SK-N-SH treated with all-trans-retinoic acid at 6 μM for 48 hours (cell line): Measurements from ENCODE around the gene TESK1.

ENCODE experiments used
- ATAC-seq: fragments of 200-7000 bp; cut with Tn5 transposase; 3 replicates; pipeline ENCODE4 v1.9.1; 2020; ENCODE audit warnings: mild to moderate bottlenecking, moderate library complexity
- ARNTL ChIP-seq: fragments of 450-650 bp; formaldehyde crosslinking; IDR thresholded peaks from 2 replicates; pipeline ENCODE4 v1.5.0; 2020; ENCODE audit warnings: low read depth, mild to moderate bottlenecking, moderate library complexity, borderline replicate concordance
- CREB5 ChIP-seq: fragments of 250-450 bp; sonication (Bioruptor Pico); IDR thresholded peaks from 2 replicates; pipeline ENCODE4 v1.5.1; 2020; ENCODE audit warnings: low read depth, mild to moderate bottlenecking, moderate library complexity
- CSDC2 ChIP-seq: fragments of 250-450 bp; sonication (Bioruptor Pico); IDR thresholded peaks from 2 replicates; pipeline ENCODE4 v1.5.0; 2020; ENCODE audit warnings: mild to moderate bottlenecking, moderate library complexity
- CSRNP3 ChIP-seq: fragments of 250-450 bp; sonication (Bioruptor Pico); IDR thresholded peaks from 2 replicates; pipeline ENCODE4 v1.5.1; 2021; ENCODE audit warnings: mild to moderate bottlenecking, moderate library complexity
- ESRRG ChIP-seq: fragments of 250-450 bp; sonication (Bioruptor Pico); IDR thresholded peaks from 2 replicates; pipeline ENCODE4 v1.6.1; 2021; ENCODE audit warnings: mild to moderate bottlenecking
- GLIS3 ChIP-seq: fragments of 250-450 bp; sonication (Bioruptor Pico); IDR thresholded peaks from 2 replicates; pipeline ENCODE4 v1.5.0; 2020; ENCODE audit warnings: mild to moderate bottlenecking, moderate library complexity
- ISL1 ChIP-seq: fragments of 250-450 bp; sonication (Bioruptor Pico); IDR thresholded peaks from 2 replicates; pipeline ENCODE4 v2.1.2; 2022; ENCODE audit warnings: mild to moderate bottlenecking, moderate library complexity
- OSR1 ChIP-seq: fragments of 250-450 bp; sonication (Bioruptor Pico); IDR thresholded peaks from 2 replicates; pipeline ENCODE4 v1.8.0; 2022; ENCODE audit warnings: moderate library complexity, mild to moderate bottlenecking, inconsistent platforms
- PATZ1 ChIP-seq: fragments of 250-450 bp; sonication (Bioruptor Pico); IDR thresholded peaks from 2 replicates; pipeline ENCODE4 v1.8.0; 2020; ENCODE audit warnings: mild to moderate bottlenecking, moderate library complexity, borderline replicate concordance
- POU6F1 ChIP-seq: fragments of 250-450 bp; sonication (Bioruptor Pico); IDR thresholded peaks from 2 replicates; pipeline ENCODE4 v1.8.0; 2021; ENCODE audit warnings: low read depth, mild to moderate bottlenecking, moderate library complexity, borderline replicate concordance
- PPARA ChIP-seq: fragments of 250-450 bp; sonication (Bioruptor Pico); IDR thresholded peaks from 2 replicates; pipeline ENCODE4 v1.5.0; 2020; ENCODE audit warnings: mild to moderate bottlenecking, borderline replicate concordance
- TCF4 ChIP-seq: fragments of 250-450 bp; sonication (Bioruptor Pico); IDR thresholded peaks from 2 replicates; pipeline ENCODE4 v1.8.0; 2021; ENCODE audit warnings: mild to moderate bottlenecking, moderate library complexity, borderline replicate concordance
- TOX ChIP-seq: fragments of 250-450 bp; sonication (Bioruptor Pico); IDR thresholded peaks from 2 replicates; pipeline ENCODE4 v1.8.0; 2021; ENCODE audit warnings: mild to moderate bottlenecking, moderate library complexity, borderline replicate concordance
- TSHZ2 ChIP-seq: fragments of 250-450 bp; sonication (Bioruptor Pico); IDR thresholded peaks from 2 replicates; pipeline ENCODE4 v1.5.0; 2020; ENCODE audit warnings: mild to moderate bottlenecking, moderate library complexity
- ZC3H10 ChIP-seq: fragments of 250-450 bp; sonication (Bioruptor Pico); IDR thresholded peaks from 2 replicates; pipeline ENCODE4 v1.5.1; 2021; ENCODE audit warnings: mild to moderate bottlenecking, moderate library complexity
- ZFP3 ChIP-seq: fragments of 250-450 bp; sonication (Bioruptor Pico); IDR thresholded peaks from 2 replicates; pipeline ENCODE4 v1.5.0; 2020; ENCODE audit warnings: mild to moderate bottlenecking, moderate library complexity
- ZNF565 ChIP-seq: fragments of 450-650 bp; formaldehyde crosslinking; conservative IDR thresholded peaks from 2 replicates; pipeline ENCODE4 v1.5.0; 2020; ENCODE audit warnings: low read depth, mild to moderate bottlenecking, moderate library complexity
- ZNF70 ChIP-seq: fragments of 450-650 bp; formaldehyde crosslinking; IDR thresholded peaks from 2 replicates; pipeline ENCODE4 v1.5.0; 2020; ENCODE audit warnings: mild to moderate bottlenecking, moderate library complexity
- ZNF8 ChIP-seq: fragments of 450-650 bp; formaldehyde crosslinking; IDR thresholded peaks from 2 replicates; pipeline ENCODE4 v1.5.0; 2020; ENCODE audit warnings: mild to moderate bottlenecking, moderate library complexity

The TESK1 gene

GRCh38 chr9:35598866-35599590, 6.0 kb upstream of the TESK1 start (continued):
- TF ChIP-seq TSHZ2 (CRISPR knock-in tag), result no peak
- TF ChIP-seq ZFP3 (CRISPR knock-in tag), result no peak
- no peak for TF ChIP-seq POU6F1 (CRISPR knock-in tag)

GRCh38 chr9:35599763-35600604, 5.1 kb upstream of the TESK1 start:
- no peak for ATAC-seq
- TF ChIP-seq CREB5, result no peak
- no peak for TF ChIP-seq ZNF8 (CRISPR knock-in tag)
- TF ChIP-seq CSRNP3, result no peak
- no peak for TF ChIP-seq PATZ1 (CRISPR knock-in tag)
- no peak for TF ChIP-seq ESRRG (CRISPR knock-in tag)
- no peak for TF ChIP-seq PPARA (CRISPR knock-in tag)
- no peak for TF ChIP-seq POU6F1 (CRISPR knock-in tag)

- no peak for ATAC-seq
- TF ChIP-seq OSR1 (CRISPR knock-in tag) (no peak), GLIS3 (no peak), ZNF70 (CRISPR knock-in tag) (no peak), ARNTL (CRISPR knock-in tag) (no peak), ZC3H10 (CRISPR knock-in tag) (no peak), TCF4 (CRISPR knock-in tag) (no peak), TSHZ2 (CRISPR knock-in tag) (no peak), TOX (CRISPR knock-in tag) (no peak), ISL1 (CRISPR knock-in tag) (no peak), POU6F1 (CRISPR knock-in tag) (no peak), ZNF565 (no peak), CSDC2 (CRISPR knock-in tag) (no peak)
Measured at GRCh38 chr9:35603506-35603985, 1.5 kb upstream of the TESK1 start.
